T-helper 1 cell treated with Interleukin-12 subunit alpha and Interleukin-12 subunit beta and Interleukin-4 antibody, amounts not matched to agents 30 ng/mL and 1 ng/mL, for 36 hours (primary cell): Measurements from ENCODE around the gene SMC3. TPM values are rescaled to one million over a fixed set of nuclear protein-coding genes. Genes with fewer than 3 reads are reported as not detected.

Source experiments
- intact Hi-C: fragments of 100-400 bp; cut with micrococcal nuclease; formaldehyde crosslinking; loops from one replicate; pipeline ENCODE4 v1.15.1; 2024
- total RNA-seq: library from RNA; stranded (reverse); gene quantifications from 2 replicates; pipeline ENCODE4 v1.2.3, GENCODE V29; 2022

SMC3 gene
- total RNA-seq, 1 donor from 2014 or later, result 68.6 TPM

GRCh38 chr10:110572862-110573261 is 5.4 kb downstream of the SMC3 start:
- intact Hi-C loops, result no loop called here

DNA sequence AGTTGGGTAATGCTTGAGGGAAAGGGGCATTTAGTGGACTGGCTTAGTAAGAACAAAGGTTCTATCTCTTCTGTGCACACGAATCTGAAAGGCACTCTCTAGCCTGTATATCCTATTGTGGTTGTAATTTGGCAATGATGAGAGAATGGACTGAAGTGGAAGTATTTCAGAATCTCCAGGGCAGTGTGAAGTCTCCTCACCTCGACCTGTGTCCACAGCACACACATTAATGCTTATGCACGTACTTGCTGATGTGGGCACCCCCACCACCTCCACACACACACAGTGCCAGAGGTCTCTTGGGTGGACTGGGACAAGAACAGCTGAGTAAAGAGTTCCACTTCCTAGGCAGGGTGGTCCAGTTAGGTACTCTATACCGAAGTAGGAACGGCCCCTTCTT is 6.9 kb downstream of the SMC3 start:
- intact Hi-C loops, result no loop called here

- intact Hi-C loops, result no loop called here
These were observed 8.7 kb downstream of the SMC3 start for GRCh38 chr10:110576220-110576619.

DNA sequence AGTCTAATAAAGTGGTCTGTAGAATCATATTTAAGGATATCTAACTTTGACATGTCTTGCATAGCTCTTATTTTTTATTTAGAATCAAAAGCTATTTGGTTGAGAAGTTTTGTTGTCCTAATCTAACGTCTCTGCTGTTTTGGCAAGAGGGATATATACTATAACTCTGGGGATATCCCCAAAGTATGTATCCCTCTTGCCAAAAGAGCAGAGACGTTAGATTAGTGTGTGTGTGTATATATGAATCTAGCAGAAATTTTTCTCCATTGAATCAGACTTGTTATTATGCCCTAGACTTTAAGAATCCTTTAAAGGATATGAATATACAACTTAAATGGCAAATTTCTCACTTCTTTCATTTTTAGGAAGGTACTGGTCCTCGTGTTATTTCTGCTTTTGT is 9.6 kb downstream of the SMC3 start:
- intact Hi-C loops, result no loop called here

DNA sequence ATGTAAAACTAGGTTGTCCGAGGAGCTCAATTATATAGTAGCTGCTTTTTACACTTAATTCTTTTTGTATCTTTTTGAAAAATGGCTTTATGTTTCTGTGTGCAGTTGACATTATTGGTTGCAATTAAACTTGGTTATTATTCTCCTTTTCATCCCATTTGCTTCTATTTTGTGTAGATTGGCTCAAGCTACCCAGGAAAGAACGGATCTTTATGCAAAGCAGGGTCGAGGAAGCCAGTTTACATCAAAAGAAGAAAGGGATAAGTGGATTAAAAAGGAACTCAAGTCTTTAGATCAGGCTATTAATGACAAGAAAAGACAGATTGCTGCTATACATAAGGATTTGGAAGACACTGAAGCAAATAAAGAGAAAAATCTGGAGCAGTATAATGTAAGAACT is 16.5 kb downstream of the SMC3 start:
- intact Hi-C loops, result no loop called here

DNA sequence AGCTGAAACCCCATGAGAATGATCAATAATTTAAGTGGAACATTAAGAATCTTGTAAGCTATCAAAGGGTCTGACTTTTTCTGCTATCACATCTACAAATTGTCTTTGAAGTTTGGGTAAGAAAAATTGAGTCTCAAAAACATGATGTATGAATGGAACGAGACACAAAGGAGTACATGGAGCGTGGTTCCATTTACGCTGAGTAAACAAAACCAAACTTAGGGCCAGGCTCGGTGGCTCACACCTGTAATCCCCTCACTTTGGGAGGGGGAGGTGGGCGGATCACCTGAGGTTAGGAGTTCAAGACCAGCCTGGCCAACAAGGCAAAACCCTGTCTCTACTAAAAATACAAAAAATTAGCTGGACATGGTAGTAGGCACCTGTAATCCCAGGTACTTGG is 24.3 kb downstream of the SMC3 start:
- intact Hi-C loops, result no loop called here

- intact Hi-C loops, result no loop called here
These were observed 30.0 kb downstream of the SMC3 start for GRCh38 chr10:110597476-110597875.

DNA sequence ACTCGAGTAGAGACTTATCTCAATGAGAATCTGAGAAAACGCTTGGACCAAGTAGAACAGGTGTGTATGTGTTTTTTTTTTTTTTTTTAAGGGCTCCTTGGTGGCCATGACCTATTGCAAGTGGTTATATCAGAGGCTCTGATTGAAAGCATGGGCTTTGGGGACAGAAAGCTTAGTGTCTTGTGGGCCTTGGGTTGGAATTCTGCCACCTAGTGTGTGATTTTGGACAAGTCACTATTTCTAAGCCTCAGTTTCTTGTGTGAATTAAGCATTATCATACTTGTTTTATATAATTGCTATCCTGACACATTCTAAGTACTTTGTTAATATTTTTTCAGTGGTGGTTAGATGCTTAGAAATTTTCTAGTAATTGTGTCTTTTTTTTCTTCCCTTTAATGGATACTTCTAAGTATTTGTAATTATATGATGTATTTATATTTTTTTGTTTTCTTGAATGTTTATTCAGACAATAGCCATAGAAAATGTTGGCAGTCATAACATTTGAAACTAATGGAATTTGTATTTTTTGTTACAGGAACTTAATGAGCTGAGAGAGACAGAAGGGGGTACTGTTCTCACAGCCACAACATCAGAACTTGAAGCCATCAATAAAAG is 33.1 kb downstream of the SMC3 start:
- intact Hi-C loops, result loop anchor here (1.0 to 2.0 kb wide), 7 partner anchors 33 to 464 kb away; partner anchors contain the start of gene SMC3

DNA sequence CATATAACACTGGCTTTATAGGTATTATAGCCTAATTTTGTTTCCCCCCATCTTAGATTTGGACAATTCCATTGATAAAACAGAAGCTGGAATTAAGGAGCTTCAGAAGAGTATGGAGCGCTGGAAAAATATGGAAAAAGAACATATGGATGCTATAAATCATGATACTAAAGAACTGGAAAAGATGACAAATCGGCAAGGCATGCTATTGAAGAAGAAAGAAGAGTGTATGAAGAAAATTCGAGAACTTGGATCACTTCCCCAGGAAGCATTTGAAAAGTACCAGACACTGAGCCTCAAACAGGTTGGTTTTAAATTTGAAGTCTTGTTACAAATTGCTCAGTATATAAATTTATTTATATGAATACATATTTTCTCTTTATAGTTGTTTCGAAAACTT is 34.1 kb downstream of the SMC3 start:
- intact Hi-C loops, result loop anchor here (2.0 kb wide), 1 partner anchor 465 kb away; no protein-coding TSS in a partner anchor

DNA sequence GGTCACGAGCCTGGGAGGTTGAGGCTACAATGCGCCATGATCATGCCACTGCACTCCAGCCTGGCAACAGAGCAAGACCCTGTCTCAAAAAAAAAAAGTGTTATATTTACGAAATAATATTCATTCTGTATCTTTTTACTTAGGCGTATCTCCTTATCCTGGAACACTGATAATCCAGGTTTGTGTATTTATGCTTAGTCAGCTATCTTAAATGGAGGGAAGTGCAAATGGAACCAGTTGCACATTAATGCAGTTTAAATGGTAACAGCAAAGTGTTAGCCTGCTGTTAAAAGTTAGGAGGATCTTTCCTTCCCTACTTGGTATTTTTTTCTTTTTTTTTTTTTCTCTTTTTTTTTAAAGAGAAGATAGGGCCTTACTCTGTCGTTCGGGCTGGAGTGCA is 40.6 kb downstream of the SMC3 start:
- intact Hi-C loops, result no loop called here

DNA sequence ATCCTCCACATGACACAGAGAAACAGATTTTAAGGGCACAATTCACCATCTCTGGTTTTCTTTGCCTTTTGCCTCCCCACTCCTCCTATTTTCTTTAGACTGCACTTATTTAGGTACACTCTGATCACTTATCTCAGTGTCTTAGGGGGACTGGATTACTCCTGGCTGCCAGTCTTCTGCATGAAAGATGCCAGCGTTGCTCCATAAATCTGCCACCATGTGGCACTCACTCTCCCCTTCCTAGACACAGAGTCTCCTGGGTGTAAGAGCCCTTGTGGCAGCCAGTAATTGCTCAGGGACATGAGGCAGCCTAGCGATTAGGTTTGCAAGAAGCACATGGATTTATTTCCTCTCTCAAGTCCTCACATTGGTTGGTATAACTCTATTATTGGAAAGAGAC is 42.1 kb downstream of the SMC3 start:
- intact Hi-C loops, result loop anchor here (1.0 to 2.0 kb wide), 9 partner anchors 63 to 1531 kb away; no protein-coding TSS in a partner anchor

GRCh38 chr10:110610308-110610774 is 42.8 kb downstream of the SMC3 start:
- intact Hi-C loops, result loop anchor here (1.0 to 2.0 kb wide), 9 partner anchors 62 to 1530 kb away; no protein-coding TSS in a partner anchor

DNA sequence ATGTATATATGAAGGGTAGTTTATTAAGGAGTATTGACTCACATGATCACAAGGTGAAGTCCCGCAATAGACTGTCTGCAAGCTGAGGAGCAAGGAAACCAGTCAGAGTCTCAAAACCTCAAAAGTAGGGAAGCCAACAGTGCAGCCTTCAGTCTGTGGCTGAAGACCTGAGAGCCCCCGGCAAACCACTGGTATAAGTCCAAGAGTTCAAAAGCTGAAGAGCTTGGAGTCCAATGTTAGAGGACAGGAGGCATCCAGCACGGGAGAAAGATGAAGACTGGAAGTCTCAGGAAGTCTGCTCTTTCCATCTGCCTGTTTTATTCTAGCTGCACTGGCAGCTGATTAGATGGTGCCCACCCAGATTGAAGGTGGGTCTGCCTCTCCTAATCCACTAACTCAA is 43.3 kb downstream of the SMC3 start:
- intact Hi-C loops, result loop anchor here (1.0 to 2.0 kb wide), 9 partner anchors 62 to 1530 kb away; no protein-coding TSS in a partner anchor

GRCh38 chr10:110612087-110612486 is 44.6 kb downstream of the SMC3 start:
- intact Hi-C loops, result no loop called here

DNA sequence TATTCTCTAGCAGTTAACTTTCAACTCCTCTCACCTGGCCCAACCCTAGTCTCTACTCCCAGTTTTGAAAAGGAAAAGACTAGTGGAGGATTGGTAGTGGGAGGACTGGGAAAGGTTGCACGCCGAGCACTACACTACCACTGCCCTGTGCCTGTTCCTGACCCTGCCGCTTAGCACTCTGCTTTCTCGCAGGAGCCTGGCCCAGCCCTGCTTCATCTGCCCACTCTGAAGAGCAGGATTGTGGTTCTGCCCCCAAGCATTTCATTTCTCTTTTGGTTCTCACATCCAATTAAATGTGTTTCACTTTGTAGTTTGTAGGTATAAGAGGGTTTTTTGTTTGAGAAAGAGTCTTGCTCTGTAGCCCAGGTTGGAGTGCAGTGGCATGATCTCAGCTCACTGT is 45.1 kb downstream of the SMC3 start:
- intact Hi-C loops, result no loop called here

GRCh38 chr10:110613341-110613995 is 46.0 kb downstream of the SMC3 start:
- intact Hi-C loops, result no loop called here

- intact Hi-C loops, result no loop called here
These were observed 46.6 kb downstream of the SMC3 start for GRCh38 chr10:110613996-110614495.

DNA sequence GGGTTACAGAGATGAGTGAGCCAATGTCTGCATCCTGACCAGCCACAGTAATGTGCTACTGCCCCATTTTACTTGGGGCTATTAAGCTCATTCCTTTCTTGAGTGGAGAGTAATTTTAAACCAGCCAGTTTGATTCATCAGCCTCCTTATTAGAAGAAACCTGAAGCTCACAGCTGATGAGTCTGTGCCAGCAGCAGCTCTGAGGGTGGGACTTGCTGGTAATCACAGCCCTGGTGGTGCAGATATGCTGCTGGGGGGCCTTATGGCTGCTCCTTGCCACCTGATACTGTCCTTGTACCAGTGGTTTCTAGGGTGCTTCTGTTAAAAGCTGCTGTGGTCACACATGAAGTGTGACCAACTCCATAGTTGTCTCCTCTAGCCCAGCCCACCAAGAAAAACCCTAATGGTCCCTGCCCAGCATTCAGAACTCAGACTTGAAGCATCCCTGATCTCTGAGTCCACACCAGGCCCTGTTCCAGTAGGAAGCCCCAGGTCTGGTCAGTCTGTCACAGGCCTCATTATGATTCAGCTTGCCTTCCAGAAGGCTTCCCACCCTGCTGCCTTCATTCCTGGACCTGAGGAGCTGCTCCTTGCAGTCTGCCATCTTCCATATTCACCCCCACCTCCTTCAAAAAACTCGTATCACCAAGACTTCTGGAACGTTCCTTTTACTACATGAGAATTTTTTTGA is 47.7 kb downstream of the SMC3 start:
- intact Hi-C loops, result no loop called here

GRCh38 chr10:110616493-110617033 is 49.1 kb downstream of the SMC3 start:
- intact Hi-C loops, result no loop called here

DNA sequence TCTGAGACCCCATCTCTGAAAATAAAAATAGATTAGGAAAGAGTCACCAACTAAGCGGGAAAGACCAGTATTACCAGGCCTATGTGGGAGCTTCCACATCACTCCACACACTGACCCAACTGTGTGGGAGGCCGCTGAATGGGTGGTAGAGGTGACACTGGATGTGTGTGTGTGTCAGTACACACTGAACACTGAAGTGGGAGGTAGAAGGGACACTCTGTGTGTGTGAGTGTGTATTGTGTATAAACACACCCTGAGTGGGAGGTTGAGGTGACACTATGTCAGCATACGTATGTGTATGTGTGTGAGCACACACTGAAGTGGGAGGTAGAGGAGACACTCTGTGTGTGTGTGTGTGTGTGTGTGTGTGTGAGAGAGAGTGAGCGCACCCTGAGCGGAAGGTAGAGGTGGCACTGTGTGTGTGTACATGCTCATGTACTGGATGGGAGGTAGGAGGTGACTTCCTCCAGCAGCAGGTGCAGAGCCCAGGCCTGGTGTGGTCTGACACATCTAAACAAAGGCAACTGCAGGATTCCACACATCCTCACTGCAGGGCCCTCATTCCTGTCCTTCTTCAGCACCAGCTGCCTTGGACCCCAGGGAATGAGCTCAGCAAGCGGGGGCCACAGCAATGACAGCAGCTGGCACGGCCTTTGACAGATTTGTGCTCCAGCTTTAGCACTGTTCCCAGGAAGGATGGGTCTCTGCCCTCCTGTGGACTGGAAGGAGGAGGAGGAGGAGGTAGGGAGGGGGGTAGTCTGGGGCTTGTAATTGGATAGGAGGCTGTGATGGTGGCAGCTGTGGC is 50.1 kb downstream of the SMC3 start:
- intact Hi-C loops, result no loop called here

GRCh38 chr10:110618230-110618610 is 50.7 kb downstream of the SMC3 start:
- intact Hi-C loops, result no loop called here
